Keratinocyte (primary cell): Measurements from ENCODE around the gene RAPGEFL1. TPM values are rescaled to one million over a fixed set of nuclear protein-coding genes. Genes with fewer than 3 reads are reported as not detected.

Experiments
- DNase-seq: peaks from one replicate; pipeline ENCODE4 v3.0.0-alpha.2; 2011; ENCODE audit warnings: low read depth, missing footprints, low spot score
- FAIRE-seq: peaks from 2 replicates; lab custom pipeline; 2011; peaks lifted over from hg19 to GRCh38; lab: Jason Lieb, UNC
- H2AFZ ChIP-seq: 2 replicates; pipeline ENCODE4 v1.6.0; 2012; ENCODE audit warnings: low read length, control low read depth, inconsistent platforms; ENCODE audit not compliant: control insufficient read depth
- H3K27ac ChIP-seq: 2 replicates; pipeline ENCODE4 v1.5.1; 2011; ENCODE audit warnings: low read length; ENCODE audit not compliant: control insufficient read depth, insufficient read depth
- H3K27me3 ChIP-seq: 3 replicates; pipeline ENCODE4 v1.6.0; 2011; ENCODE audit warnings: low read length; ENCODE audit not compliant: control insufficient read depth, insufficient read depth; ENCODE audit errors: extremely low read depth
- H3K36me3 ChIP-seq, 2 experiments: 2 replicates in 1 of 2; 3 replicates in 1 of 2; pipeline ENCODE4 v1.5.1; 2011; ENCODE audit warnings: low read length in 2 of 2, mild to moderate bottlenecking in 1 of 2; ENCODE audit not compliant: control insufficient read depth in 2 of 2, insufficient read depth in 2 of 2; ENCODE audit errors: extremely low read depth in 1 of 2
- H3K4me1 ChIP-seq: 3 replicates; pipeline ENCODE4 v1.5.1; 2011; ENCODE audit warnings: low read length; ENCODE audit not compliant: control insufficient read depth, insufficient read depth; ENCODE audit errors: extremely low read depth
- H3K4me2 ChIP-seq: 3 replicates; pipeline ENCODE4 v1.6.0; 2011; ENCODE audit warnings: low read depth, low read length; ENCODE audit not compliant: control insufficient read depth, insufficient read depth; ENCODE audit errors: extremely low read depth
- H3K4me3 ChIP-seq, 3 experiments: fragments of 200-600 bp in 1 of 3; sonication (generic) in 1 of 3; 2 replicates in 2 of 3; 3 replicates in 1 of 3; pipeline ENCODE4 v1.5.1; 2011 to 2016; ENCODE audit warnings: low read length in 3 of 3, mild to moderate bottlenecking in 3 of 3, control low read depth in 2 of 3, inconsistent platforms in 1 of 3, low read depth in 1 of 3, mixed read lengths in 1 of 3, mixed run types in 1 of 3, moderate library complexity in 1 of 3; ENCODE audit not compliant: control insufficient read depth in 2 of 3, insufficient read depth in 2 of 3; ENCODE audit errors: extremely low read depth in 1 of 3
- H3K79me2 ChIP-seq: 2 replicates; pipeline ENCODE4 v1.6.0; 2012; ENCODE audit warnings: low read length; ENCODE audit not compliant: control insufficient read depth, insufficient read depth
- H3K9ac ChIP-seq: 3 replicates; pipeline ENCODE4 v1.6.0; 2011; ENCODE audit warnings: low read length; ENCODE audit not compliant: control insufficient read depth, insufficient read depth; ENCODE audit errors: extremely low read depth
- H3K9me1 ChIP-seq: 3 replicates; pipeline ENCODE4 v1.6.0; 2011; ENCODE audit warnings: low read length; ENCODE audit not compliant: control insufficient read depth, insufficient read depth; ENCODE audit errors: extremely low read depth
- H3K9me3 ChIP-seq: 2 replicates; pipeline ENCODE4 v1.5.1; 2012; ENCODE audit warnings: low read depth, low read length; ENCODE audit not compliant: control insufficient read depth
- H4K20me1 ChIP-seq: 3 replicates; pipeline ENCODE4 v1.6.0; 2011; ENCODE audit warnings: low read length; ENCODE audit not compliant: control insufficient read depth, insufficient read depth; ENCODE audit errors: extremely low read depth
- CTCF ChIP-seq, 3 experiments: IDR thresholded peaks in 1 of 3; conservative IDR thresholded peaks in 1 of 3; optimal IDR thresholded peaks in 1 of 3; 2 replicates in 2 of 3; 3 replicates in 1 of 3; pipeline versions ENCODE3 to v1.5.1; 2011; ENCODE audit warnings: low read length in 3 of 3, mild to moderate bottlenecking in 3 of 3, moderate library complexity in 2 of 3, control low read depth in 1 of 3, inconsistent platforms in 1 of 3; ENCODE audit not compliant: insufficient read depth in 2 of 3; ENCODE audit errors: extremely low read depth in 1 of 3
- EZH2 ChIP-seq: IDR thresholded peaks from one replicate; pipeline ENCODE4 v1.6.1; 2012; ENCODE audit warnings: inconsistent platforms, mild to moderate bottlenecking, low read length, moderate library complexity
- dilution Hi-C: fragments of 300-500 bp; cut with MboI; formaldehyde crosslinking; loops from one replicate; pipeline ENCODE4 v1.7.0; 2020; ENCODE audit warnings: low sequenced_read_pairs; ENCODE audit not compliant: extremely low pct_ligation_motif_present
- polyA plus RNA-seq, 5 experiments: library from polyadenylated mRNA; depleted of rRNA in 3 of 5; stranded (reverse) in 3 of 5; stranded (forward) in 1 of 5; unstranded in 1 of 5; fragments of >200 nt; gene quantifications; 1 replicate in 1 of 5; 2 replicates in 3 of 5; 3 replicates in 1 of 5; pipeline versions ENCODE4 v1.2.1 to v1.2.3, GENCODE V29; 2011 to 2012; ENCODE audit warnings: missing spikeins in 2 of 5, low read depth in 1 of 5, low replicate concordance in 1 of 5

Gene RAPGEFL1
- polyA plus RNA-seq, 1 donor (not counting 4 experiments of a cell fraction or from before 2014, with no cell fraction given) = 21.8 TPM

- DNase-seq = no peak
- H3K9me1 ChIP-seq = no peaks in the 10 kb centered on the region
- H3K4me1 ChIP-seq = peaks cover 44% of the 10 kb centered on the region
- no peaks in the 10 kb centered on the region for H3K79me2 ChIP-seq
- dilution Hi-C loops = no loop called here
- peak overlapping the region; percentile 82 for H3K4me2 ChIP-seq
- FAIRE-seq = no peak
- peak overlapping the region; percentile 45 for H3K9ac ChIP-seq
- peak overlapping the region; percentile 52 to 68 (median 59) for H3K4me3 ChIP-seq
- no peak overlapping the region for H2AFZ ChIP-seq
- peak overlapping the region; percentile 46 for H3K27ac ChIP-seq
- no peaks in the 10 kb centered on the region for H4K20me1 ChIP-seq
- TF ChIP-seq CTCF (optimal IDR thresholded peaks at IDR 0.05 in 1 of 3, IDR thresholded peaks at IDR 0.05 in 1 of 3, conservative IDR thresholded peaks at IDR 0.05 in 1 of 3; ENCODE audit: extremely low read depth in 1 of 3, insufficient read depth in 2 of 3, low read length in 3 of 3) (no peak), EZH2 (no peak)
- no peaks in the 10 kb centered on the region for H3K9me3 ChIP-seq
- peaks cover 0 to 3% of the 10 kb centered on the region in 2 experiments for H3K36me3 ChIP-seq
- no peaks in the 10 kb centered on the region for H3K27me3 ChIP-seq
Observed at GRCh38 chr17:40178660-40179059, 1.4 kb downstream of the RAPGEFL1 start.

GRCh38 chr17:40179923-40180659 is 2.8 kb downstream of the RAPGEFL1 start:
- H3K9me1 ChIP-seq = no peaks in the 10 kb centered on the region
- DNase-seq (no peak), FAIRE-seq (peak; percentile 89)
- TF ChIP-seq CTCF (optimal IDR thresholded peaks at IDR 0.05 in 1 of 3, IDR thresholded peaks at IDR 0.05 in 1 of 3, conservative IDR thresholded peaks at IDR 0.05 in 1 of 3; ENCODE audit: extremely low read depth in 1 of 3, insufficient read depth in 2 of 3, low read length in 3 of 3) = no peak
- TF ChIP-seq EZH2 = no peak
- H3K4me3 ChIP-seq = peak overlapping the region in 2 of 3 experiments; percentile 24 to 44
- dilution Hi-C loops = no loop called here
- no peaks in the 10 kb centered on the region for H4K20me1 ChIP-seq
- H3K27ac ChIP-seq = peak overlapping the region; percentile 41
- no peak overlapping the region for H2AFZ ChIP-seq
- H3K79me2 ChIP-seq = no peaks in the 10 kb centered on the region
- H3K4me1 ChIP-seq = peaks cover 44% of the 10 kb centered on the region
- no peaks in the 10 kb centered on the region for H3K9me3 ChIP-seq
- H3K36me3 ChIP-seq = no peaks in the 10 kb centered on the region
- H3K4me2 ChIP-seq = peak overlapping the region; percentile 52
- H3K27me3 ChIP-seq = no peaks in the 10 kb centered on the region
- H3K9ac ChIP-seq = peak overlapping the region; percentile 54
